NCI-H1092 (cell line): ENCODE measurements around the gene SMPD2.

Source experiments
- DNase-seq: peaks from one replicate; lab custom pipeline; 2025; lab: John Stamatoyannopoulos, UW

Gene SMPD2

DNA sequence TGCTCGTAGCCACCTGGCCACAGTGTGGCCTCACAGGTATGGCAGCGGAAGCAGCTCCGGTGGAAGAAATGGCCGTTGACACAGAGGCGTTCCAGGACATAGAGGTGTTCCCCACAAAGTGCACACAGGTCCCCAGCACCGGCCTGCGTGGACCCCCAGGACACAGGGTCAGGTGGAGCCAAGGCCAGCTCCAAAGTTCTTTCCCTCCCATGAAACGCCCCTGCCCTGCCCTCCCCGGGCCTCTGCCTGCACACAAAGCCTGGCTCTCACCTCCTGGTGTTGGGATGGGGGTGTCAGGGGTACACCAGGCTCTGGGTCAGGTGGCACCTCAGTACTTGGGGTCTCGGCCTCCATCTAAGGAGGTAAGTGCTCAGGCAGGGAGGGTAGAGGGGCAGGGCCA, 6.6 kb downstream of the SMPD2 start:
- DNase-seq, result no peak

DNA sequence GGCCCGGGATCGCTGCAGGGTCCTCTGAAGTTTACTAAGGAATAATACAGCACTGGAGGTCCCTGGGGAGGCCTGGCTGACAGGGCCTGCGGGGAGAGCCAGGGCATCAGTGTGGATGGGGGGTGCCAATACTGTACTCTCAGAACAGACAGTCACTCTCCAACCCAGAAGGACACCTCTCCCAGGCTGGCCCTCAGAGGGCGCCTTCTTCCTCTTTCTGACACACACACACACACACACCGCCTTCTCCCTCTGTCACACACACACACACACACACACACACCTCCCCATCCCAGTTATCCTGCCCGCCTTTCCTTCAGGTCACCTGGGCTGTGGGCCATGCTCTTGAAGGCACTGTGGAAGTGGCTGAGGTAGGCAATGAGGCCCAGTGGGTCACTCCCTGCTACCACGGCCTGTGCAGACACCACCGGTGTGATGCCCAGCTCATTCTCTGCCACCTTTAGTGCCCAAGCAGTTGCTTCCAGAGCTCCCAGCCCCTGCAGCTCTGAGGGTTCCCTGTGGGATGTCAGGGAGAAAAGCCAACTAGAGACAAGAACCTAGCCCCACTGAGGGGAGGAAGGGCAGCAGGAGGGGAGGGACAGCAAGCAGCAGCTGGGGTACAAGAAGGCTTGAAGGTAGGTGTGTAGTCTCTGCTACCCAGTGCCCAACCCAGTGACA, 7.5 kb downstream of the SMPD2 start:
- DNase-seq, result no peak

DNA sequence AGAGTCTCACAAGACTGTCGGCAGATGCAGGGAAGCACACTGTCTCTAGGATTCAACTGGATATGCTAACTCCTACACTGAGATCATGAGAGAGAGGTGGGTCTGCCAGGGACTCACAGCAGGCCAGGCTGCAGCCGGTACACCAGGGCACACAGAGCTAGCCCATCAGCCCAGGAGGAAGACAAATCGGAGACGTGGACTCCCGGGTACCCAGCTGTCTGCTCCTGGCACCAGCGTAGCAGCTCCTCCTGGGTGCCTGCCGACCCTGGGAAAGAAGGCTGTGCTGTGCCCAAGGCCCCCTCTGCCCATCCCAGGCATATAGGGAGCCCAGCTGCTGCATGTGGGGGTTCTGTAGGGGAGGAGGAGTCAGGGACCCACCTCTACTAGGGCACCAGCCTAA, 8.1 kb downstream of the SMPD2 start:
- no peak for DNase-seq

DNA sequence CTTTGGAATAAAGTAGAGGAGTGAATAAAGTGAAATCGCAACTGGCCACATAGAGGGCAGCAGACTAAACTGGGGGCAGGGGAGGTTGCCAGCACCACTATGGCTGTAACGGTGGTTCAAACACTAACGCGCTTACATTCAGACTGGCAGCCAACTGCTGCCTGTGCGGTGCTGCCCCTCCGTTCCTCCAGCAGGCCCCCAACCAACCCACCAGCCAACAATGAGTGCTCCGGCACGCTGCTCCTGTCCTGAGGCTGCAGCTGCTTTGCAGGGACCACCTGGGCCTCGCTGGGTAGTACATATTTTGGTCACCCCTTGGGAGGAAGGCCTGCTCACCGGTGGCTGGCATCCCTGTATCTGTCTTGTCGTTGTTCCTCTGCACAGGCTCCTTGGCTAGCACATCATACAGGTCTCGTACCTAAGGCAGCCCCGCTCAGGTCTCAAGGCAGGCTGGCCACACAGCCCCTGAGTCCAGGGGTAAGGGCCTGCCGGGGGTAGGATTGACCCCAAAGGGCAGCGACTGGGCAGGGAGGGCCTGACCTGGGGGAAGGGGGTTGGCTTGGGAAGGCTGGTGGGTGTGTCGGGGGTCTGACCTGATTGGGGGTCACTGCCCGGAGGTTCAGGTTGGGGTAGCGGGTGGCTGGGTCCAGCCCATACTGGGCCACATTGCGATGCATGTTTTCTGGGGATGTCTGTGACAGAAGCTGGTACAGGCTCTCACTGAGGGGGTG, 8.7 kb downstream of the SMPD2 start:
- DNase-seq, result no peak

DNA sequence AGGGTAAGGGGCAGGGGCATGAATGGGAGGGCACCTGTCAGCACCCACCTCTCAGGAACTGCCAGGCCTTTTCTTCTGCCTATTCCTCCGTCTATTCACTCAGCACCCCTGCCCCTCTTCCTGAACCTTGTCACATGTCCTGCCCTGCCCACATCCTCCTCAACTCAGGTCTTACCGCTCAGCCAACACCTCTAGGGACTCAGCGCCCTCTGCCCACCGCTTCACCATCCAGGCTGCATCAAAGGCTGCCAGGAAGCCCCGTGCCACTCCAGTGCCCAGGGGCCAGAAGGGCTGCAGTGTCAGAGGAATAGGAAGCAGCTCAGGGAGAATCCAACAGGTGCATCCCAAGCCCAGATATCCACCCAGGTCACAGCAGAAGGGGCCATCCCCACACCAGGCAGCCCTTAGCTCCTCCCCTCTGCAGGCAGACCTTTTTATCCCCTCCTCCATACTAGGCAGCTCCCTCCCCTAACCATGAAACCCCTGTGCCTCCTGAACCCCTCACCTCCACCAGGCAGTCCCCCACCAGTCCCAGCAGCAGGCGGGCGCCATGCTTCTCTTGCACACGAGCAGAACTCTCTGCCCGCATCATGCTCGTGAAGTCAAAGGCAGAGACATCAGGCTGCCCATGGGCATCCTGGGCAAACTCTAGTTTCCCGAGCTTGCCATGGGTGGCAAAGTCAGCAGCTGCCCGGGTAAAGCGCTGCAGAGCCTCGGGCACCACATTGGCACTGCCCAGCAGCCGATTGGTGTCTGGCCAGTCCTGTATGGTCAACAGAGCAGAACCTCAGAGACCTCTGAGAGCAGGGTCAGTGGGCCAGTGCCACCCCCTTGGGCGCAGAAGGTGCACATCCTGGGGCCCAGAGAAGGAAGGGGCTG, 9.5 kb downstream of the SMPD2 start:
- DNase-seq, result no peak

DNA sequence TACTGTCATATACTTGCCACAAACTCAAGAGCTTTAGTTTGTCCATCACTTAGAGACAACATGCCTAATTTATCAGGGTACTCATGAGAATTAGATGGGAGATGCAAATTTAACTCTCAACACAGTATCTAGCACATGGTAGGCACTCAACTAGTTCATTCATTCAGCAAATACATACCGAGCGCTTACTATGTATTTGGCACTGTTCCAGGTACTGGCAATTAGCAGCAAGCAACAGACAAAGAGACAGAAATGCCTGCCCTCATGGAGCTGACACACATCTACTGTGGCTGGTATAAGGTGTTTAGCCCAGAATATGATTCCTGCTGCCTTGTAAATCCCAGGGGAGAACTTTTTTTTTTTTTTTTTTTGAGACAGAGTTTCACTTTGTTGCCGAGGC, 10.3 kb downstream of the SMPD2 start:
- DNase-seq, result no peak

DNA sequence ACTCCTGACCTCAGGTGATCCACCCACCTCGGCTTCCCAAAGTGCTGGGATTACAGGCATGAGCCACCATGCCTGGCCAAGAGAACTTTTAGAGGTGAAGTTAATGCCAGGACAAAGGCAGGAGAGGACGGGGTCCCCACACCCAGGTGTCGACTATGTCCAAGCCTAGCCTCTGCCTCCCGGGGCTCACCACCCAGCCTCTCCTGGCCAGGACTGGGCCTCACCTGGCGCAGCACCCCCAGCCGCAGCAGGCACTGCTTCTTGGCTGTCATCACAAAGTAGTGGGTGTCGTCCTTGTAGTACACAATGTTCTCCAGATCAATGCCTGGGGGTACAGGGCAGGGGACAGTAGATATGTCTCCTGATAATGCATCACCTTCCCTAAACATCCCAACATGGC, 10.9 kb downstream of the SMPD2 start:
- DNase-seq, result no peak

DNA sequence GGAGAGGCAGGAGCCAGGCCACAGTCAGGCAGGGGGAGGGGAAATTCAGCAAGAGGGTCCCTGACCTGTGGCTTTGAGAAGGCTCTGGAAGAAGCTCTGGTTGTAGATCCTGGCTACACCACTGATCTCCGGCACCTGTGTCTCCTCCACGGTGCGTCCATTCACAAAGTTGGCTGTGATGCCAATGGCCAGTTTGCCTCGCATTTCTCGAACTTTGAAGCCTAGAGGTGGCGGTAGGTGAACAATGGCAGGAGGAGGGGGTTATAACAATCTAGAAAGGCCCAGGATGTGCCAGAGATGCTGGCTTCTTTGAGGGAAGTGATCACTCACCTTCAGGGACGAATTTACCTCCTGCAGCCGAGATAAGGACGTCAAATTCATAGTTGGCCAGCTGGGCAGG, 11.7 kb downstream of the SMPD2 start:
- DNase-seq, result no peak

DNA sequence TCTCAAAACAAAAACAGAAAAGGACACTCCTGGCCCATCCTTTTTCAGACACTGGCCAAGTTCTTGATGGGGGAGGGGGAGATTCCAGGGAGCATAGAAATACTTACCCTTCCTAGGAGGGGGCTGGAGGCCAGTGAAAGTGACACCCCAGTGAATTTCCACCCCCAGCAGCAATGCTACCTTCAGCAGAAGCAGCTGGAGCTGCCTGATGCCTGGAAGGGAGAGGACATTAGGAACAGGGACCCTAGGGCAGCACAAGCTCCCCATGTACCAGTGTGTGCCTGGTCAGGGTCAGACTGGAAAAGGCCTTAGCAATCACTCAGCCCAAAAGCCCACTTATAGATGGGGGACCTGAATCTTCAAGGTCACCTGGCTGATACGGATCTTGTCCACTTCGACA, 12.6 kb downstream of the SMPD2 start:
- DNase-seq, result no peak

DNA sequence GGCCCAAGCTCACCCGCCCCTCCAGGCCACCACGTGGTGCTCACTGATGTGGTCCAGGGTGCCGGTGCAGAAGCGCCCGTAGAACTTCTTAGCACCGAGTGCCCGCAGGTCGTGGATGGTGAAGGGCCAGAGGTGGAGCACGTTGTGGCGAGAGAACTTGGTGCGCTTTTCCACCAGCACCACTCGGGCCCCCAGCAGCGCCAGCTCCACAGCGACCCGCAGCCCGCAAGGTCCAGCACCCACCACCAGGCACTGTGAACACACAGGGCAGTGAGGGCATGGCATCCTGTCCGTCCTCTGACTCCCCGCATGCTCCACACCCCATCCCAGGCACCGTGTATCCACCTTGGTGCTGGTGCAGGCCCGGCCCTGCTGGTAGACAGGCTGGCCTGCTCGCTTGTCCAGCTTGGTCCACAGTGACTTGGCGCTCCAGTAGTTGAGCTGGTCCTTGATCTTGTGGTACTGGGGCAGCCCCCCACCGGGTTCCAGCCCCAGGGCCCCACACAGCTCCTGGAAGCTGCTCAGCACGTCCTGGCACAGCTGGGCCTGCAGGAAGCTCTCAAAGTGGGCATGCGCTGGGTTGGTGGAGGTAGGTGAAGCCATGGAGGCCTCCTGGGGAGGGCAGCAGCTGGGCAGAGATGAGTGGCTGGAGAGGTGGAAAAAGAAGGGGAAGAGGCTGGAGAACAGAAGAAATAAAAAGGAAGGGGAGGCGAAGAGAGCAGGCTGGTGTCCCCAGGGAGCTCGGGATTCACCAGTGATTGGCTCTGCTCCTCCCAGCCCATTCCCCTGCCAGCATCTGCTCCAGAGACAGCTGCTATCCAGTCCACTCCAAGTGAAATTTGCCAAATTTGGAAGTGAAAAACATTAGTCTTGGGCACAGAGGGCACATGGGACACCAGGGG, 13.3 kb downstream of the SMPD2 start:
- DNase-seq, result peak; percentile 65

DNA sequence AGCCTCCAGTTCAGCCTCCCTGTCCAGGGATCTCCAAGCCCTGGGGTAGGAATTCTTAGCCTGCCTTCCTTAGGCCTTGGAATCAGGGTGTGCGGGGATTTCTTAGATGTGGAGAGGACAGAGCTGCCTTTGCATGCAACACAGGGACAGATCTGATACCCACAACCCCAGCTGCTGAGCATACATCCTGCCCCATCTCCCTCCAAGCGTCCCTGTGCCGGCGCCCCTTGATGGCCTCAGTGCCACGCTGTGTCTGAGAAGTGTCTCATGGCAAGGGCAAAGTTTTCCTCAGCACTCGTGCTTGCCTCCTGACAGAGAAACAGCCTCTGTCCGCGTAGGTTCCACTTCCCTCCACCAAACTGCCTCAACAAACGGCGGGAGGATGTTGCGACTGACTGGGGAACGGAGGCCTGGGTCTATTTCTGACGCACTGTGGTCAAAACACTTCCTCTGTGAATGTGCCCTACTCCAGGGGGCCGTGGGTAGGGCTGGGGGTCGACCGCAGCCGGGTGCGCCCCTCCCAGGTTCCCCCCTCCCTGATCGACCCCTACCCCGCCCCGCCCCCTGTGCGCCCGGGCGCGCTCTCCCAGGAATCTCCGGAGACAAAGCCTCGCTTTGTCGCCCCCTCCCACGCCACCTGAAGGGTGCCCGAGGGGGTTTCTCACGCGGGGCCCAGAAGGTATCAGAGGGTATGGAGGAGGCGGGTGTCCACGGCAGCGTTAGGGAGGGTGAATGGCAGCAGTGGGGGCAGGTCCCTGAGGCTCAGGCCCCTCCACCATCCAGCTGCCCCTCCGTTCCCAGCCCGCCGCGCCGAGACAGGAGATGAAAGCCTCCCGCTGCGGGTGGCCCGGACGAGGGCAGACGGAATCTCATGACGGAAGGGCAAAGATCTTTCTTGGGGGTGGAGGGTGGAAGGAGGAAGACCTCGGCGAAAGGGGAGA, 14.2 kb downstream of the SMPD2 start:
- DNase-seq, result no peak

DNA sequence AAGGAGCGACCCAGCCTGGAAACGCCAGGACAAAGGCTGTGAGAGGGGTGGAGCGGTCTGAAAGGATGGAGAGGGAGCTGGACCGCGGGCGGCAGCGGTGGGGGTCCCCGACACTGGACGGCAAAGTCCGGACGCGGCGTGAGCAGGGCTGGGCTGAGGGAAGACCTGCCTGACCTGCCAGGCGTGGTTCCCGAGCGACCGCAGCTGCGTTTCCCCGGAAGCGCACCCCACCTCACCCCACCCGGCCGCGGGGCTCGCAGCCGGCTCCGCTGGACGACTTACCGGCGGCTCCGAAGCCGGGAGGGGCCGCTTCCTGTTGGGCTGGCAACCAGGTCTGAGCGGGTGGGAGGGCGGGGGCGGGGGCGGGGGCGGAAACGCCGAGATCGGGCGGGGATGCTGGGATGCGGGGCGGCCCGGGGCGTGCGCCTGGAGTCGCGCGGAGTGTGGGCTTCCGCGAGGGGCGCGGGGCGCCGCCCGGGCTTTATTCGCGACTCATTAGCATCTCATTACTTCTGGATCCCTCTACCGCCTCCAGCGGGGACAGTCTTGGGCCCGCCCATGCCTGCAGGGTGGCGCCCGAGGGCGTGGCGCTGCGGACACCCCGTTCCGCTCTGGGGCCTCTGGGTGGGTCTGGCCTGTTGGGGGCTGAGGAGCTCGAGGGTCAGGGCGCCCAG, 15.1 kb downstream of the SMPD2 start, which contains the start of gene MICAL1:
TSS of gene MICAL1 (minus strand) at position 336 of the 674 bp plus-strand sequence. CDS start 1,576 bp downstream, outside the sequence.
- DNase-seq, result peak; percentile 63

DNA sequence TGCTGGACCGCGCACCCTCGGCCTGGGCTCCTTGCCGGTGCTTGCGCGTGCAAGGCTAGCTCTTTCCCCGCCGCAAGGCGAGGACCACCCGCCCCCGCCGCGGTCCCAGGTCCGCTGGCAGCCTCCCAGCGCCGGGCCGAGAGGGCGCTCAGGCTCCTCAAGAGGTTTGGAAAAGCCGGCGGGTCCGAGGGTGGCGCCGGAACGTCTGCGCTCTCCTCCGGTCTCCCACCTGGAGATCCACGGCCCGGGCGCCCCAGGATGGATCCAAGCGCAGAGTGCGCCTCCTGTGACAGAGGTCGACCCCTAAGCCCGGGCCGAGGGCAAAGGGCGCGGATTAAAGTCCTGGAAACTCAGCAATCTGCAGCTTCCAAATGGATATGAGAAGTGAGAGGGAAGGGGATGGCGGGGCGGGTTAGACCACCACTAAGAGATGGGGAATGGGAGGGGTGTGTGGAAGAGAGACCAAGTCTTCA, 15.6 kb downstream of the SMPD2 start:
- DNase-seq, result no peak

DNA sequence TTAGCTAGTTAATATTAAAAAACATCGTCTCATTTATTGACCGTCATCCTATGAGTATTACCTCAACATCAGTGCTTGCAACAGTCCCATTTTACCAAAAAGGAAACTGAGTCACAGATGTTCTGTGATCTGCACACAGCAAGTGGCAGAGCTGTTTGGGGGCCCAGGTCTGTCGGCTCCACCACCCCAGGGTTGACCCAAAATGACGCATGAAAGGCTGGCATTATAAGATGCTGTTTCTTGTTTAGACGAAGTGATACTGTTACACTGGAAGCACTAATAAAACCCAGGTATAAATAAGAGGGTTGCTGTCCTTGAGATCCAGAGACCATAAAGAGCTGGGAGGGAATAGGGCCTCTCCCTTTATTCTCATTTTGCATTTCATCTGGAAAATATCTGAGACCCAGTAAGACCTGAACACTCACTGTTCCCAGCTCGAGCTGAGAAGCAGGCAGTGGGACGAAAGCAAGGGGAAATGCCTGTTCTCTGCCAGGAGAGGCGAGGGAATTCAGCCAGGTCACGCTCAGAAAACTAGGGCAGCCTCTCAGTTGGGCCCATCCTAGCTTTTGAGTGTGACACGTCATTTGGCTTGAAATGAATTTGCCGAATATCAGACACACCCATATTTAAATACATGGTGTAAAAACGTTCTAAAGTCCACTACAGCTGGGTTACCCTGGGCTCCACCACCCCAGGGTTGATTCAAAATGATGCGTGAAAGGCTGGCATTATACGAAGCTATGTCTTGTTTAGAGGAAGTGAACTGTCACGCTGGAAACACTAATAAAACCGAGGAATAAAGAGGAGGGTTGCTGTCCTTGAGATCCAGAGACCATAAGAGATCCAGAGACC, 16.4 kb downstream of the SMPD2 start:
- DNase-seq, result no peak

DNA sequence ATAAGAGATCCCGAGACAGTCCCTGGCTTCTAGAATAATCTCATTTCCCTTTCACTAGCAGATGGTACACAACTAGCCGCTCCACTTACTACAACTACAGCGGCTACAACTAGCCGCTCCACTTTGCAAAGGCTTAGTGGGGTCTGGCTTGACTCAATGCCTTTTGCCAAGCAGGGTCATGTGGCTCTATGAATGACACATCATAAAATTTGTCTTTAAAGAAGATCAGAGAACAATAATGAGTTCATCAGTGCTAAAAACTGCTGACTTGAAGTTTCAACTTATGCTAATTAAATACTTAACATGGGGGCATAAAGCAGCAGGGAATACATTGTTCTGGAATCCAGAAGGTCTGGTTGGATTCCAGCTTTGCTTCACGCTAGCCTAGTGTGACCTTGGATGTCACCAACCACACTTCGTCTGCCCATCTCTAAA, 17.1 kb downstream of the SMPD2 start:
- no peak for DNase-seq

DNA sequence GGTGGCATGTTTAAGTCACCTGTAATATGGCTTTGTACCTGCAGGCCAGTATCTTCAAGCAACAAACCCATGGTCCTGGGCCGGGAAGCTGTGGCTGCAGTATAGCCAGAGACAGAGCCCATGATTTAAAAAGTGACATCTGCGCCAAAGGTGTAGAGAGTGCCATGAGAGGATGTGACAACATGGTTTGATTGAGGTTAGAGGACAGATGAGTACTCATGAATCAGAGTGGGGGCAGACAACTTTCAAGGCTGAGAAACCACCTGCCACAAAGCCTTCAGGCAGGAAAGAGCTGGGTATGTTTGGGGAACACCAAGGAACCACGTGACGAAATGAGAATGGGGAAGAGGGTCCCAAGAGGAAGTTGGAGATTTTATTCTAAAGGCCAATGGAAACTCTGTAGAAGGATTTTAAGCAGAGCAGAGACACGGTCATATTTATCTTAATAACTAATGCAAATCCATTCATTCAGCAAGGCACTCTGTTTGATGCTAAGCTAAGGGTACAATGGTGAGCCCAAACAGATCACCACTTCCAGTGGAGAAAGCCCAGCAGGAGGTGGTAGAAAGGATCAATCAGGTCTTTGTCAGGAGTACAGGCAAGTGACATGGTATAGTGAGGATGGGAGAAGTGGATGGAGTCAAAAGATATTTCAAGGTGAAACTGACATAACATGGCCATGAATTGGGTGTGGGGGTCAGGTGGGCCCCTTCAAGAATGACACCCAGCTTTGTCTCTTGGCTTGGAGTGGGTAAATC, 18.4 kb downstream of the SMPD2 start:
- DNase-seq, result no peak

DNA sequence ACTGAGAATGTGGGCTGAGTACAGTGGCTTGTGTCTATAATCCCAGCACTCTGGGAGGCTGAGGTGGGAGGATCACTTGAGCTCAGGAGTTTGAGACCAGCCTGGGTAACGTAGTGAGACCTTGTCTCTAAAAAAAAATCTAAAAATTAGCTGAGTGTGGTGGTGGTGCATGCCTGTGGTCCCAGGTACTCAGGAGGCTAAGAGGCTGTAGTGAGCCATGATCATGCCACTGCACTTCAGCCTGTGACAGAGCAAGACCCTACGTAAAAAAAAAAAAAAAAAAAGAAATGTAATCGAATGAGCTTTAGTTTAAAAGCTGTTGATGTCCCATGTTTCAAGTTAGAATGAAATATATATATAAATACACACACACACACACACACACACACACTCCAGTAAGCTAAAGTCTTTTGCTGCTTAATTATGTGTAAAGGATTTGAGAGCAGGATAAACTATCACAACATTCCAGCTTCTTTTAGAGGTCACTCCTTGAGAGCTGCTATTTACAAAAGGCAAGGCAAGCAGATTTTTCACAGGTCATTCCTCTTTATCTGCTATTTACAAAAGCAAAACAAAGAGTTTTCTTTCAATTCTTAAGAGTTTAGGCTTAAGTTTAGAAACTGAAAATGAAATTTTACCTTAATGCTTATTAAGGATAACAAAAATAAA, 19.8 kb downstream of the SMPD2 start:
- DNase-seq, result no peak
